ENCODE results near the gene TRIM66.

- TF ChIP-seq CTCF (IDR thresholded peaks at IDR 0.05) = no peak
- no peak for TF ChIP-seq POLR2AphosphoS5 (IDR thresholded peaks at IDR 0.05)
- no peak for TF ChIP-seq EP300 (IDR thresholded peaks at IDR 0.05)
Observed at GRCh38 chr11:8646873-8647272, 35.6 kb downstream of the TRIM66 start.
